ENCODE results near the gene DOCK2.

Gene DOCK2

GRCh38 chr5:169886033-169886432, 249.0 kb downstream of the DOCK2 start:
- in situ Hi-C loops (cut with MboI; ENCODE audit: low sequenced_read_pairs), result no loop called here
- no peaks in the 10 kb centered on the region for H3K9me3 ChIP-seq
- no peak overlapping the region for H3K4me3 ChIP-seq
- no peak for DNase-seq (ENCODE audit: low spot score in 2 of 2)
- H3K27me3 ChIP-seq (ENCODE audit: low read depth), result no peaks in the 10 kb centered on the region
- H3K4me1 ChIP-seq, result no peaks in the 10 kb centered on the region
- H3K36me3 ChIP-seq (replicated peaks), result no peaks in the 10 kb centered on the region

GRCh38 chr5:169886677-169887076, 249.6 kb downstream of the DOCK2 start:
- no peak for DNase-seq (ENCODE audit: low spot score in 2 of 2)
- Histone ChIP-seq H3K4me1 (no peaks in the 10 kb centered on the region), H3K36me3 (replicated peaks) (no peaks in the 10 kb centered on the region), H3K9me3 (no peaks in the 10 kb centered on the region), H3K4me3 (no peak overlapping the region), H3K27me3 (ENCODE audit: low read depth) (no peaks in the 10 kb centered on the region)
- in situ Hi-C loops (cut with MboI; ENCODE audit: low sequenced_read_pairs), result no loop called here

- DNase-seq (ENCODE audit: low spot score in 2 of 2), result no peak
- Histone ChIP-seq H3K4me1 (no peaks in the 10 kb centered on the region), H3K36me3 (replicated peaks) (no peaks in the 10 kb centered on the region), H3K4me3 (no peak overlapping the region), H3K9me3 (no peaks in the 10 kb centered on the region), H3K27me3 (ENCODE audit: low read depth) (no peaks in the 10 kb centered on the region)
- in situ Hi-C loops (cut with MboI; ENCODE audit: low sequenced_read_pairs), result no loop called here
These were observed 252.5 kb downstream of the DOCK2 start for GRCh38 chr5:169889572-169889971.

- H3K4me3 ChIP-seq, result no peak overlapping the region
- in situ Hi-C loops (cut with MboI; ENCODE audit: low sequenced_read_pairs), result no loop called here
- no peak for DNase-seq (ENCODE audit: low spot score in 2 of 2)
- H3K27me3 ChIP-seq (ENCODE audit: low read depth), result no peaks in the 10 kb centered on the region
- no peaks in the 10 kb centered on the region for H3K4me1 ChIP-seq
- no peaks in the 10 kb centered on the region for H3K36me3 ChIP-seq (replicated peaks)
- no peaks in the 10 kb centered on the region for H3K9me3 ChIP-seq
These were observed 255.9 kb downstream of the DOCK2 start for GRCh38 chr5:169893010-169893409.

GRCh38 chr5:169893571-169893970, 256.5 kb downstream of the DOCK2 start:
- H3K27me3 ChIP-seq (ENCODE audit: low read depth), result no peaks in the 10 kb centered on the region

GRCh38 chr5:169895926-169896325, 258.9 kb downstream of the DOCK2 start:
- H3K9me3 ChIP-seq, result no peaks in the 10 kb centered on the region
- in situ Hi-C loops (cut with MboI; ENCODE audit: low sequenced_read_pairs), result no loop called here
- no peaks in the 10 kb centered on the region for H3K27me3 ChIP-seq (ENCODE audit: low read depth)
- H3K4me3 ChIP-seq, result no peak overlapping the region
- H3K36me3 ChIP-seq (replicated peaks), result no peaks in the 10 kb centered on the region
- H3K4me1 ChIP-seq, result no peaks in the 10 kb centered on the region
- no peak for DNase-seq (ENCODE audit: low spot score in 2 of 2)

More at GRCh38 chr5:169893571-169893970, 256.5 kb downstream of the DOCK2 start:
- no peaks in the 10 kb centered on the region for H3K4me1 ChIP-seq
- no peak for DNase-seq (ENCODE audit: low spot score in 2 of 2)
- no peaks in the 10 kb centered on the region for H3K9me3 ChIP-seq
- in situ Hi-C loops (cut with MboI; ENCODE audit: low sequenced_read_pairs), result no loop called here
- H3K4me3 ChIP-seq, result no peak overlapping the region
- H3K36me3 ChIP-seq (replicated peaks), result no peaks in the 10 kb centered on the region

GRCh38 chr5:169897481-169897880, 260.4 kb downstream of the DOCK2 start:
- no peaks in the 10 kb centered on the region for H3K27me3 ChIP-seq (ENCODE audit: low read depth)
- no peak for DNase-seq (ENCODE audit: low spot score in 2 of 2)
- no peak overlapping the region for H3K4me3 ChIP-seq
- in situ Hi-C loops (cut with MboI; ENCODE audit: low sequenced_read_pairs), result no loop called here
- no peaks in the 10 kb centered on the region for H3K4me1 ChIP-seq
- no peaks in the 10 kb centered on the region for H3K36me3 ChIP-seq (replicated peaks)
- H3K9me3 ChIP-seq, result no peaks in the 10 kb centered on the region

- in situ Hi-C loops (cut with MboI; ENCODE audit: low sequenced_read_pairs), result no loop called here
- no peaks in the 10 kb centered on the region for H3K4me1 ChIP-seq
- H3K36me3 ChIP-seq (replicated peaks), result no peaks in the 10 kb centered on the region
- DNase-seq (ENCODE audit: low spot score in 2 of 2), result no peak
- H3K27me3 ChIP-seq (ENCODE audit: low read depth), result no peaks in the 10 kb centered on the region
- H3K9me3 ChIP-seq, result no peaks in the 10 kb centered on the region
- H3K4me3 ChIP-seq, result no peak overlapping the region
These were observed 264.8 kb downstream of the DOCK2 start for GRCh38 chr5:169901896-169902295.

GRCh38 chr5:169904059-169904458, 267.0 kb downstream of the DOCK2 start:
- H3K27me3 ChIP-seq (ENCODE audit: low read depth), result no peaks in the 10 kb centered on the region
- H3K4me3 ChIP-seq, result no peak overlapping the region
- H3K36me3 ChIP-seq (replicated peaks), result no peaks in the 10 kb centered on the region
- no peaks in the 10 kb centered on the region for H3K4me1 ChIP-seq
- no peaks in the 10 kb centered on the region for H3K9me3 ChIP-seq
- in situ Hi-C loops (cut with MboI; ENCODE audit: low sequenced_read_pairs), result no loop called here
- no peak for DNase-seq (ENCODE audit: low spot score in 2 of 2)

- no peaks in the 10 kb centered on the region for H3K4me1 ChIP-seq
- in situ Hi-C loops (cut with MboI; ENCODE audit: low sequenced_read_pairs), result no loop called here
- no peaks in the 10 kb centered on the region for H3K27me3 ChIP-seq (ENCODE audit: low read depth)
- H3K9me3 ChIP-seq, result no peaks in the 10 kb centered on the region
- H3K36me3 ChIP-seq (replicated peaks), result no peaks in the 10 kb centered on the region
- DNase-seq (ENCODE audit: low spot score in 2 of 2), result no peak
- H3K4me3 ChIP-seq, result no peak overlapping the region
These were observed 267.4 kb downstream of the DOCK2 start for GRCh38 chr5:169904508-169904907.

- H3K9me3 ChIP-seq, result no peaks in the 10 kb centered on the region
- no peaks in the 10 kb centered on the region for H3K27me3 ChIP-seq (ENCODE audit: low read depth)
- H3K36me3 ChIP-seq (replicated peaks), result no peaks in the 10 kb centered on the region
- H3K4me3 ChIP-seq, result no peak overlapping the region
- H3K4me1 ChIP-seq, result no peaks in the 10 kb centered on the region
- in situ Hi-C loops (cut with MboI; ENCODE audit: low sequenced_read_pairs), result no loop called here
- no peak for DNase-seq (ENCODE audit: low spot score in 2 of 2)
These were observed 267.9 kb downstream of the DOCK2 start for GRCh38 chr5:169905017-169905416.

- H3K9me3 ChIP-seq, result no peaks in the 10 kb centered on the region
- H3K36me3 ChIP-seq (replicated peaks), result no peaks in the 10 kb centered on the region
- in situ Hi-C loops (cut with MboI; ENCODE audit: low sequenced_read_pairs), result no loop called here
- H3K4me1 ChIP-seq, result no peaks in the 10 kb centered on the region
- DNase-seq (ENCODE audit: low spot score in 2 of 2), result no peak
- H3K4me3 ChIP-seq, result no peak overlapping the region
- no peaks in the 10 kb centered on the region; the same call in 1 of the 2 replicates for H3K27me3 ChIP-seq (ENCODE audit: low read depth)
These were observed 269.9 kb downstream of the DOCK2 start for GRCh38 chr5:169906745-169907649.

GRCh38 chr5:169908864-169909263, 271.8 kb downstream of the DOCK2 start:
- no peak for DNase-seq (ENCODE audit: low spot score in 2 of 2)
- in situ Hi-C loops (cut with MboI; ENCODE audit: low sequenced_read_pairs), result no loop called here
- Histone ChIP-seq H3K4me3 (no peak overlapping the region), H3K36me3 (replicated peaks) (no peaks in the 10 kb centered on the region), H3K9me3 (no peaks in the 10 kb centered on the region), H3K4me1 (no peaks in the 10 kb centered on the region), H3K27me3 (ENCODE audit: low read depth) (no peaks in the 10 kb centered on the region; the same call in 1 of the 2 replicates)

GRCh38 chr5:169909945-169910344, 272.9 kb downstream of the DOCK2 start:
- Histone ChIP-seq H3K36me3 (replicated peaks) (no peaks in the 10 kb centered on the region), H3K27me3 (ENCODE audit: low read depth) (no peaks in the 10 kb centered on the region; the same call in 1 of the 2 replicates), H3K4me1 (no peaks in the 10 kb centered on the region), H3K9me3 (no peaks in the 10 kb centered on the region), H3K4me3 (no peak overlapping the region)
- no peak for DNase-seq (ENCODE audit: low spot score in 2 of 2)
- in situ Hi-C loops (cut with MboI; ENCODE audit: low sequenced_read_pairs), result no loop called here

Data from HAP-1 (cell line).